Activated T-helper 1 cell treated with anti-CD3 and anti-CD28 coated beads, Interleukin-12 subunit alpha, Interleukin-12 subunit beta, Interleukin-2, Interleukin-4 antibody, amounts not matched to agents 30 ng/mL and 10 ng/mL and 1 ng/mL, durations not matched to agents 14 hours and 24 hours and 36 hours (primary cell): ENCODE data around the gene SORCS1. TPM values are rescaled to one million over a fixed set of nuclear protein-coding genes. Genes with fewer than 3 reads are reported as not detected.

Experiments
- DNase-seq: peaks from one replicate; pipeline ENCODE4 v3.0.0; 2021; ENCODE audit warnings: low spot score
- H3K27ac Mint-ChIP-seq: one replicate; pipeline ENCODE4 v1.8.0; 2021; ENCODE audit warnings: mild to moderate bottlenecking, mixed read lengths
- H3K27me3 Mint-ChIP-seq: one replicate; pipeline ENCODE4 v1.8.0; 2022; ENCODE audit warnings: mild to moderate bottlenecking, moderate library complexity, mixed read lengths; ENCODE audit not compliant: insufficient read depth
- H3K36me3 Mint-ChIP-seq: one replicate; pipeline ENCODE4 v1.8.0; 2021; ENCODE audit warnings: low read depth, mixed read lengths
- H3K4me1 Mint-ChIP-seq: one replicate; pipeline ENCODE4 v1.8.0; 2021; ENCODE audit warnings: low read depth, mixed read lengths
- H3K4me3 Mint-ChIP-seq: one replicate; pipeline ENCODE4 v1.8.0; 2021; ENCODE audit warnings: mild to moderate bottlenecking, moderate library complexity, mixed read lengths
- H3K9me3 Mint-ChIP-seq: one replicate; pipeline ENCODE4 v1.8.0; 2021; ENCODE audit warnings: mixed read lengths
- intact Hi-C: fragments of 100-400 bp; cut with micrococcal nuclease; formaldehyde crosslinking; loops from one replicate; pipeline ENCODE4 v1.15.1; 2024
- total RNA-seq: library from RNA; stranded (reverse); gene quantifications from 2 replicates; pipeline ENCODE4 v1.2.3, GENCODE V29; 2022

Gene SORCS1
- total RNA-seq, 1 donor from 2014 or later = not detected

DNA sequence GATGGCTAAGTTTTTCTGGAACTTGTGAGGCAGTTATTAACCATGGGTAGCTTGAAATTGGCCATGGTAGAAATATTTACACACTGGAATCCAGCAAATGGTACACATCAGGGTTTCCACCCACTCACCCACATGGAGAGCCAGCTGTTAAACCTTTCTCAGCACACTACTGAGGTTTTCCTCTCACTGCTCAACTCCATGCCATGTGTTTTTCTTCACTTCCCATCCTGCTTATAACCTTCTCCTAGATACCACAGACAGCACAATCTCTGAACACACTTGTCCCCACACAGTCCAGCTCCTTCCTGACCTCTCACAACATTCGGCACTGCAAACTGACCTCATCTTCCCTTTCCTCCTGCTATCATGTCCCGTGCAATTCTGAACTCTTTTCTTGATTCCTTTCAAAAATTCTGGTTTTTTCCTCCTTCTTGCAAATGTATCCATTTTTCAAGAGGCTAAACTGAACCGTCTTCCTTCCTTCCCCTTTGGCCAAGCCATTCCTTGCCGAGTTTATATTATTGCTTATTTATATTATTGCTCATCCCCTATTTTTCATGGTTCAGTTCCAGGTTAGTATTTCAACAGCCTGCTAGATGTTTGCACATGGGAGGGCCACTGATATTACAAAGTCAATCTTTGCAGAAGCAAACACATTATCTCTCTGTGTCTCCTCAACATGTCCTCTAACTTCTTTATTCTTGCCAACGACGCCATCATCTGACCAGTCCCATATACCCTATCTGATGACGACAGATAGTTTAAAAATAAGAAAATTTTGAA, 606.4 kb downstream of the SORCS1 start:
- no peaks in the 10 kb centered on the region for H3K27me3 Mint-ChIP-seq
- no peaks in the 10 kb centered on the region for H3K9me3 Mint-ChIP-seq
- H3K4me1 Mint-ChIP-seq = no peaks in the 10 kb centered on the region
- intact Hi-C loops = no loop called here
- no peak overlapping the region for H3K27ac Mint-ChIP-seq
- H3K36me3 Mint-ChIP-seq = no peaks in the 10 kb centered on the region
- DNase-seq = no peak
- H3K4me3 Mint-ChIP-seq = no peak overlapping the region

DNA sequence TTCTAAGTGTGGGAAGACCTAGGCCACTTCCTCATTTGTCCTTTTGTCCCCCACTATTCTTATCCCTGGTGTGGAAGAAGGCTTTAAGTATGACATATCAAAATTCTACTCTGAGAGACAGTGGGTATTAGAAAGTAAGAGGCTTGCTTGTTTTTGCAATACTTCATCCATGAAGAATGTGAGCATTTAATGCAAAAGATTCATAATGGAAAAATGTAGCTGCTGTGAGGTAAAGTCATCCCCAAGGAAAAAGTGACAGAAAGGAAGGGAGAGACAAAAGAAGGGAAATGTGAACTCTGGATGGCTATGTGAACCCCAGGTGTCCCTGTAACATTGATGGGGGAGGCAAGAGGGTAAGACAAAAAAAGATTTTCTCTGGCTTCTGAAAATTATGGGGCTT, 607.5 kb downstream of the SORCS1 start:
- intact Hi-C loops = no loop called here
- no peak for DNase-seq
- Mint-ChIP-seq H3K27me3 (no peaks in the 10 kb centered on the region), H3K36me3 (no peaks in the 10 kb centered on the region), H3K4me3 (no peak overlapping the region), H3K27ac (no peak overlapping the region), H3K9me3 (no peaks in the 10 kb centered on the region), H3K4me1 (no peaks in the 10 kb centered on the region)

DNA sequence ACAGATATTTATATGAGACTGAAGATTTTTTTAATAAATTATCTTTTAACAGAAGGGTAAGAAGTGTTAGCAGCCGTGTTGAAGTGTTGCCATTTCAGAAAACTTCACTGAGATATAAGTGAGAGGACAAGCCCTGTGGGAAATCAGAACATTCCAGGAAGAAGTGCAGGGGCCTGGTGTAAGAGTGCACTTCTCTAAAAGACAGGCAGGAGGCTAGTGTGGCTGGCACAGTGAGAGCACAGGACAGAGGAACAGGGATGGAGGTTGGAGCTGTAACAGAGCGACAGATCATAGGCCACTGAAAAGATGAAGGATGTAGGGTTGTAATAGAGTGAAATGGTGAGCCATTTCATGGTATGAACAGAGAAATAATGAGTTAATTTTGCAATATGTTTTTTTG, 608.9 kb downstream of the SORCS1 start:
- DNase-seq = no peak
- Mint-ChIP-seq H3K9me3 (no peaks in the 10 kb centered on the region), H3K4me3 (no peak overlapping the region)

DNA sequence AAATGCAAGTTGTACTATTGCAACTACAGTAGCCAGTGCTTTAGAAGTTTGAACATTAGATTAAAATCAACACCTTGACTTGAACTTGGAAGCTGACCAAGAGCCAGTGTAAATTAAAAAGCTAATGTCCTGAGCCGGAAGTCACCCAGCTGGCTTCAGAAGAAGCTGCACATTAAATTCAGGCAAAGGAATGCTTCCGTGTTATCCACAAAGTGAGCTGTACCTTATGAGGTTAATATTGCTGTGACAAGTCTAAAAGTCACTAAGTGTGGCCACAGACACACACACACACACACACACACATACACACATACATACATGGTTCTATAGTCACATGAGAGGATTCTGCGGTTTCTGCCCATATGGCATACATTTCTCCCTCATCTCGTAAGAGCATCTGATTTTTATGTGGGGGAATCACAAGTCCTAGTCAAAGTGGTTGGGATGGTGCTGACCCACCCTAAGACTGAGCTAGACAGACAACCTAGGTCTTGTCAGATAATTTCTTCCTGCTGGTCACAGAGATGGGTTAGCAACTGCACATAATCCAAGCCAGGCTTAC, 612.9 kb downstream of the SORCS1 start:
- Mint-ChIP-seq H3K27ac (no peak overlapping the region), H3K9me3 (no peaks in the 10 kb centered on the region), H3K4me3 (no peak overlapping the region), H3K36me3 (no peaks in the 10 kb centered on the region), H3K4me1 (no peaks in the 10 kb centered on the region), H3K27me3 (peaks cover 2% of the 10 kb centered on the region)
- DNase-seq = no peak
- intact Hi-C loops = no loop called here

More for the DNA sequence above, 608.9 kb downstream of the SORCS1 start:
- intact Hi-C loops = no loop called here
- H3K4me1 Mint-ChIP-seq = no peaks in the 10 kb centered on the region
- no peaks in the 10 kb centered on the region for H3K27me3 Mint-ChIP-seq
- H3K36me3 Mint-ChIP-seq = no peaks in the 10 kb centered on the region
- H3K27ac Mint-ChIP-seq = no peak overlapping the region

DNA sequence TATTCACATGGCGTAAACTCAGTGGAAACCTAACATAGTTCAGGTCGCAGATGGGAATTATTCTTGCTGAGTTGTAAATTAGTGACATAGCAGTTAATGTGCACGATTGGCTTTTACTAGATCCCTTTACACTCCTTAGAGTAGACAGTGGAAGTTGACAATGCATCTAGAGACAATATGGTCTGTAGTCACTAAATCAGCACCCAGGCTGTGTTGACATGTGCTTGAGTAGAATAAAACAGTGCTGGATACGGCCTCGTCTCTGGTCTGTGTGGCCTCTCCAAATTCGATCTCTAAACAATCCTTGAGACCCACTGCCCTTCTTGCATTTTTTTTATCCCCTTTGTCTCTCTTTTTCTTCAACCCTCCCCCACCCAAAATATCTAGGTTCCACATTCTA, 615.7 kb downstream of the SORCS1 start:
- peaks cover 2% of the 10 kb centered on the region for H3K27me3 Mint-ChIP-seq
- DNase-seq = no peak
- no peak overlapping the region for H3K4me3 Mint-ChIP-seq
- intact Hi-C loops = no loop called here
- H3K9me3 Mint-ChIP-seq = no peaks in the 10 kb centered on the region
- no peaks in the 10 kb centered on the region for H3K4me1 Mint-ChIP-seq
- H3K36me3 Mint-ChIP-seq = no peaks in the 10 kb centered on the region
- H3K27ac Mint-ChIP-seq = no peak overlapping the region

DNA sequence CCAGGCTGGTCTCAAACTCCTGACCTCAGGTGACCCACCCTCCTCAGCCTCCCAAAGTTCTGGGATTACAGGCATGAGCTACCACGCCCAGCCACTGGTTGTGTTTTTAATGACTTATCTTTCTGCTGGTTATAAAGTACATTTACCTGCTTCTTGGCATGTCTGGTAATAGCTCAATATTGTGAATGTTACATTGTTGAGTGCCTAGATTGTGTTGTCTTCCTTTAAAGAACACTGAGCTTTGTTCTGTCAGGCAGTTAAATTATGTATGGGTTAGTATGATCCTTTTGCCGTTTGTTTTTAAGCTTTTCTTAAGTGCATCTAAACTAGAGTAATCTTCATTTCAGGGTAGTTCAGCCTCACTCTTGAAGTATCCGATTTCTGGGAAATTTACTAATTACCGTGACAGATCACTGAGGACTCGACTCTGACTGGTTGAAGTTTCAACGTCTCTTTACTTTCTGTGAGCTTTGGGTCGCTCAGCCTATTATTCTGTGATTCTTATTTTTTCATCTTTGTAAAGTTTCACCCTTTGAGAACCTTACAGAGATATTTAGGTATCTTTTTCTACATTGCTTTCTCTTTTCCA, 617.4 kb downstream of the SORCS1 start:
- Mint-ChIP-seq H3K27me3 (peaks cover 2% of the 10 kb centered on the region), H3K4me3 (no peak overlapping the region), H3K9me3 (no peaks in the 10 kb centered on the region), H3K27ac (no peak overlapping the region), H3K4me1 (no peaks in the 10 kb centered on the region), H3K36me3 (no peaks in the 10 kb centered on the region)
- no peak for DNase-seq
- intact Hi-C loops = no loop called here

DNA sequence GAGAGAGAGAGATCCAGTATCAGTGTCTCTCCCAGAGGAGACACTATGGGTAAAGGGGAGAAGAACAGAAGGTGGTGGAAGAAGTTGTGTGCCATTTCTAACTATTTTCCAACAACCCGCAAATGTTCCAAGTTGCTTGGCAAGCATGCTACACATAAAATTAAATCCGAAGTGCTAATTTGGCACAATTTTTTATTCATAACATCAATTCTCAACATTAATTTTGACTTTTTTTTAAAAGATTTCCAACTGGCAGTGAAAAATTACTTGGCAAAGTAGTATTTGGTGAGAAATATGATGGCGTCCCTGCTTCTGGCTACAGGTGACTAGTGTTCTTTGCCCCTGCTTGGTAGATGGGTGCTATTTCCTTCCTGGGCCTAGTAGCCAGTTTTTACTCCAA, 622.0 kb downstream of the SORCS1 start:
- H3K9me3 Mint-ChIP-seq = no peaks in the 10 kb centered on the region
- H3K27ac Mint-ChIP-seq = no peak overlapping the region
- no peaks in the 10 kb centered on the region for H3K36me3 Mint-ChIP-seq
- no peak overlapping the region for H3K4me3 Mint-ChIP-seq
- no peaks in the 10 kb centered on the region for H3K27me3 Mint-ChIP-seq
- H3K4me1 Mint-ChIP-seq = no peaks in the 10 kb centered on the region
- intact Hi-C loops = no loop called here
- no peak for DNase-seq

DNA sequence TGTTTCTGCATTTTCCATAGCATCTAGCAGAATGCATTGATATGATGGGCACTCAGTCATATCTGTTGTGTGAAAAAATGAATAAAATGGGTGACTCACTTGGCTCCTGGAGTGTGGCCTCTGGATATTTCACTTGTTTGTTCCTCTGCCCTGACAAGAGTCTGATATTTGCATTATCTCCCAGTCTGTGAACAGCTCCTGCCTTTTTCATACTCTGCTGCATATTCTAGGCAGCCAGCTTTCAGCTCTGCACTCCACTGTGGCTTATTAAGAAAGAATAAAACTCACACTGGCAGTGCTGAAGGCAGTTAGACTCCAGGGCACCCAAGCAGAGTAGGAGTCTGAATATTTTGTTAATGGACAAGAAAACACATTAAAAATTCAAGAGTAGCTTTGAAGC, 623.9 kb downstream of the SORCS1 start:
- intact Hi-C loops = no loop called here
- Mint-ChIP-seq H3K9me3 (no peaks in the 10 kb centered on the region), H3K4me1 (no peaks in the 10 kb centered on the region), H3K27ac (no peak overlapping the region), H3K4me3 (no peak overlapping the region), H3K27me3 (no peaks in the 10 kb centered on the region), H3K36me3 (no peaks in the 10 kb centered on the region)
- no peak for DNase-seq

DNA sequence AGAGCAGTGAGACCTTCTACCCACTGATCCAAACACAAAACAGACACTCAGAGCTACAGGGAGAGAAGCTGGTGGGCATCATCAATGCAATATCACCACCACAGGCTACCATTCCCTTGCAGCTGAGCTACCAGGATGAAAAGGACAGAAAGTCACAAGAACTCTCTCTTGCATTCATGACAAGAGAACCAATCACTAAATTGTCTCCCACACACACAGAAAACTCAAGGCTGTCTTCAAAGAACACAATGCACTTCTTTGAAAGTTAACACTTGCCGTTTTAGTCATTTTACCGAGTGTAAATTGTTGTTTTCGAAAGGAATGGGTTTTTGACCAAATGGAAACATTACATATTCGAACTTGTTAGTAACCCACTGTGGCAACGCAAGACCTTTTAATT, 626.6 kb downstream of the SORCS1 start:
- H3K9me3 Mint-ChIP-seq = no peaks in the 10 kb centered on the region
- no peaks in the 10 kb centered on the region for H3K36me3 Mint-ChIP-seq
- H3K4me3 Mint-ChIP-seq = no peak overlapping the region
- intact Hi-C loops = no loop called here
- no peak overlapping the region for H3K27ac Mint-ChIP-seq
- DNase-seq = no peak
- H3K27me3 Mint-ChIP-seq = no peaks in the 10 kb centered on the region
- no peaks in the 10 kb centered on the region for H3K4me1 Mint-ChIP-seq

DNA sequence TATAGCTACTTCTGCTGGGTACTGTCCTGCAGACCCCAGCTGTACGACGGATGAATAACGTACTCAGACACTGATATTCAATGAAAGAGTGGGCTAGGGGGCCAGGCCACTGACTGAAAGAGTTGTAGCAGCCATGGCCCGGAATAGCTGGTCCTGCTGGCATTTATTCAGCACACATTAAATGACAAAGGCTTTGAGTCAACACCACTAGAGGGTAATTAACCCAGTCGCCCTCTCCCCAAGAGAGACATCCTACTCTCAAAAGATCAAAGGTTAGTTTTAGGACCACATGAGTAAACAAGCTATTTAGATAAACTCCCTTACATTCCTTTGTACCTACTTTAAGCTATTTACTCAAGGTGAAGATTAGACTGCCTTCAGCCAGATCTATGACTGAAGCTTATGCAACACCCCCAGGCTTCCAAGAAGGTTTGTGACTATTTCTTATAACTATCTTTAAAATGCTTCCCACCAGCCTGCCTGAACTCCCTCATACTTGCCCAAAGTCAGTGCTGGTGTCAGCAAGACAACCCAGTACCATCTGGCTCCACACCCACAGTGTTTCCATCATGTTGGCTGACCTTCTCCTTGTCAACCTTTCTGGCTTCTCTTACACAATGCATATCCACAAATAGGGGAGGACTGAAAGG, 629.1 kb downstream of the SORCS1 start:
- Mint-ChIP-seq H3K27ac (no peak overlapping the region), H3K9me3 (no peaks in the 10 kb centered on the region), H3K4me3 (no peak overlapping the region), H3K4me1 (no peaks in the 10 kb centered on the region), H3K36me3 (no peaks in the 10 kb centered on the region), H3K27me3 (no peaks in the 10 kb centered on the region)
- intact Hi-C loops = no loop called here
- no peak for DNase-seq

DNA sequence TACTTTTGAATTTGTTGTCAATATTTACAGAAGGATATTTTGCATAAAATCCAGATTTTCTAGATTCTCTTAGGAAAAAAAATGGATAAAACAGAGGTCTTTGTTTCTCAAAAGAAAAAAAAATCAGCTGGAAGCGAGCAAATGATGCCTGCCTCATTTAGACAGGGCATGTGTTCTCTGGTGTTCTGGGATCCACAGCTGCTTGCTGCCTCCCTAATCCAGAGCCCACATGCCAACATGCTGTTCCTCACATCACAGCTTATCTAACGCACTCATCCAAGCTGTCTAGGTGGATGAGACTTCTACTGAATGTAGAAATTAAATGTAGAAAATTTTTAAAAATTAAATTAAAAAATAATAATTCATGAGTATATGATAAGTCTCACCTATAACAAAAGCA, 630.1 kb downstream of the SORCS1 start:
- no peaks in the 10 kb centered on the region for H3K36me3 Mint-ChIP-seq
- H3K4me1 Mint-ChIP-seq = no peaks in the 10 kb centered on the region
- intact Hi-C loops = no loop called here
- H3K4me3 Mint-ChIP-seq = no peak overlapping the region
- no peak for DNase-seq
- H3K9me3 Mint-ChIP-seq = no peaks in the 10 kb centered on the region
- H3K27me3 Mint-ChIP-seq = no peaks in the 10 kb centered on the region
- no peak overlapping the region for H3K27ac Mint-ChIP-seq

DNA sequence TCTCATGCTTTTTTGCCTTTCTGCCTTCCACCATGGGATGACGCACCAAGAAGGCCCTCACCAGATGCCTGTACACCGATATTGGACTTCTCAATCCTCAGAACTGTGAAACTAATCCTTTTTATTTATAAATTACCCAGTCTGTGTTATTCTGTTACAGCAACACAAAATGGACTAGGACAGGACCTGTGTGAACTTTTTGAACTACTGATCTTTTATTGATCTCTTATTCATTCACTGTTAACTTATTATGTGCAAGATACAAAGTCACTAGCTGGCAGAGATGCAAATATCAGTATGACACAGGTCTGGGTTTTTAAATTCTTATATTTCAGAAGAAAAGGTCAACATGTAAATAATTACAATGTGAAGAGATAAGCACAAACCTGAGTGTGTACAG, 635.8 kb downstream of the SORCS1 start:
- no peak for DNase-seq
- Mint-ChIP-seq H3K27me3 (no peaks in the 10 kb centered on the region), H3K27ac (no peak overlapping the region), H3K4me1 (no peaks in the 10 kb centered on the region), H3K4me3 (no peak overlapping the region), H3K36me3 (no peaks in the 10 kb centered on the region), H3K9me3 (no peaks in the 10 kb centered on the region)
- intact Hi-C loops = no loop called here

DNA sequence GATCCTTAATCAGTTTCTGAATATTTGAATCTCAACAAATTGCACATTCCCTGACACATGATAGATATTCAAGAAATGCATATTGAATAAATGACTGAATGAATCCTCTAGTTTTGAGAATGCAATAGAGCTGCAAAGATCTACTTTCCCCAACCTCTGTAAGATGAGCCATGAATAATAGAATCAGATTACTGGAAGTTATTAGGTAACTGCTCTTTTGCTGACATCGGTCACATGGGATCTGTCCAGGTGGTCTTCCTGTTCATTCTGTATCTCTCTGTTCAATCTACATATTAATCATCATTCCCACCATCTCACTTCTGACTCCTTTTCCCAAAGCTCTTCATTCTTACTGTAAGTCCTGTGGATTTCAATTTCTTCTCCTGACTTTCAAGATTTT, 638.7 kb downstream of the SORCS1 start:
- no peaks in the 10 kb centered on the region for H3K36me3 Mint-ChIP-seq
- no peak overlapping the region for H3K27ac Mint-ChIP-seq
- DNase-seq = no peak
- no peak overlapping the region for H3K4me3 Mint-ChIP-seq
- H3K9me3 Mint-ChIP-seq = no peaks in the 10 kb centered on the region
- intact Hi-C loops = no loop called here
- no peaks in the 10 kb centered on the region for H3K4me1 Mint-ChIP-seq
- H3K27me3 Mint-ChIP-seq = no peaks in the 10 kb centered on the region
